Loucy (cell line): Measurements from ENCODE around the gene MST1R.
A peak's percentile ranks its signal among the peaks of the same experiment; 100 is the strongest.
"Not testable (repeated sequence)": the region's sequence is repeated elsewhere in the genome, so short reads cannot be mapped to it uniquely, and the experiment has no call there.

ENCODE experiments used
- H2AFZ ChIP-seq: fragments of 200-600 bp; sonication (generic); 2 replicates; pipeline ENCODE4 v1.6.0; 2016; ENCODE audit warnings: antibody characterized with exemption, mild to moderate bottlenecking, low read length, moderate library complexity
- H3F3A ChIP-seq: fragments of 200-600 bp; 2 replicates; pipeline ENCODE4 v1.6.0; 2016; ENCODE audit warnings: antibody characterized with exemption, low read depth, mild to moderate bottlenecking
- H3K27me3 ChIP-seq: fragments of 200-600 bp; sonication (generic); 2 replicates; pipeline ENCODE4 v1.6.1; 2014; ENCODE audit warnings: low read length, mild to moderate bottlenecking; ENCODE audit not compliant: insufficient read depth, poor library complexity, severe bottlenecking
- H3K36me3 ChIP-seq: fragments of 200-600 bp; sonication (generic); 2 replicates; pipeline ENCODE4 v1.6.1; 2016; ENCODE audit warnings: low read length; ENCODE audit not compliant: insufficient read depth
- H3K4me1 ChIP-seq: fragments of 200-600 bp; sonication (generic); 2 replicates; pipeline ENCODE4 v1.5.1; 2014; ENCODE audit warnings: low read length, mild to moderate bottlenecking; ENCODE audit not compliant: insufficient read depth, poor library complexity, severe bottlenecking
- H3K4me2 ChIP-seq: fragments of 200-600 bp; sonication (generic); 2 replicates; pipeline ENCODE4 v1.6.0; 2014; ENCODE audit warnings: antibody characterized with exemption, low read length, low read depth, mild to moderate bottlenecking; ENCODE audit not compliant: poor library complexity, severe bottlenecking
- H3K4me3 ChIP-seq: fragments of 200-600 bp; sonication (generic); 2 replicates; pipeline ENCODE4 v1.5.1; 2014; ENCODE audit warnings: low read length, mild to moderate bottlenecking, mixed read lengths; ENCODE audit not compliant: poor library complexity, severe bottlenecking
- H3K79me2 ChIP-seq: fragments of 200-600 bp; sonication (generic); 2 replicates; pipeline ENCODE4 v1.6.1; 2014; ENCODE audit warnings: low read length; ENCODE audit not compliant: insufficient read depth
- H3K9ac ChIP-seq: fragments of 200-600 bp; sonication (generic); 2 replicates; pipeline ENCODE4 v1.6.0; 2014; ENCODE audit warnings: mild to moderate bottlenecking, low read depth, low read length, moderate library complexity; ENCODE audit not compliant: poor library complexity, severe bottlenecking
- H3K9me2 ChIP-seq: fragments of 200-600 bp; sonication (generic); replicated peaks from 2 replicates; pipeline ENCODE4 v1.6.1; 2016; ENCODE audit warnings: low read depth, low read length, mixed read lengths
- H3K9me3 ChIP-seq: fragments of 200-600 bp; sonication (generic); 2 replicates; pipeline ENCODE4 v1.6.1; 2014; ENCODE audit warnings: mild to moderate bottlenecking, antibody characterized with exemption, low read length, low read depth; ENCODE audit not compliant: insufficient read depth
- H4K20me1 ChIP-seq: fragments of 200-600 bp; sonication (generic); 2 replicates; pipeline ENCODE4 v1.6.0; 2014; ENCODE audit warnings: antibody characterized with exemption, low read length, mild to moderate bottlenecking; ENCODE audit not compliant: insufficient read depth, poor library complexity, severe bottlenecking
- CTCF ChIP-seq: fragments of 200-600 bp; sonication (generic); conservative IDR thresholded peaks from 2 replicates; pipeline ENCODE4 v1.5.1; 2014; ENCODE audit warnings: mild to moderate bottlenecking, antibody characterized with exemption, low read length
- EZH2phosphoT487 ChIP-seq: fragments of 200-600 bp; IDR thresholded peaks from 2 replicates; pipeline ENCODE4 v1.6.1; 2018; ENCODE audit warnings: antibody characterized with exemption, mild to moderate bottlenecking, moderate library complexity, borderline replicate concordance

Gene MST1R

GRCh38 chr3:49940667-49941249 lies 37.1 kb upstream of the MST1R start:
- Histone ChIP-seq H3K4me3 (peak overlapping the region; percentile 89), H3K4me2 (peak overlapping the region; percentile 89), H3K9me2 (no peaks in the 10 kb centered on the region), H2AFZ (no peak overlapping the region; the same call in 1 of the 2 replicates), H3K79me2 (peaks cover 54% of the 10 kb centered on the region), H3F3A (peaks cover 5% of the 10 kb centered on the region; the same call in 1 of the 2 replicates), H4K20me1 (peaks cover 45% of the 10 kb centered on the region), H3K36me3 (0 out of 2 replicates have a peak, but pooled peaks cover 6% of the 10 kb centered on the region), H3K27me3 (no peaks in the 10 kb centered on the region), H3K4me1 (peaks cover 20% of the 10 kb centered on the region), H3K9me3 (no peaks in the 10 kb centered on the region), H3K9ac (peak overlapping the region; percentile 79)
- TF ChIP-seq EZH2phosphoT487 (no peak), CTCF (no peak)

GRCh38 chr3:49939858-49940666 lies 36.4 kb upstream of the MST1R start, which contains the start of gene RBM6:
Gene RBM6 (plus strand): TSS chr3:49940150. CDS start chr3:49962642, 22,492 bp downstream.
- H3K9ac ChIP-seq: peak within 1 kb of the TSS; percentile 79
- peak within 1 kb of the TSS; percentile 89 for H3K4me3 ChIP-seq
- peaks cover 38% of the 10 kb centered on the region for H4K20me1 ChIP-seq
- H3K9me2 ChIP-seq: no peaks in the 10 kb centered on the region
- peak within 1 kb of the TSS; percentile 89 for H3K4me2 ChIP-seq
- 0 out of 2 replicates have a peak, but pooled peaks cover 5% of the 10 kb centered on the region for H3K36me3 ChIP-seq
- H3K79me2 ChIP-seq: peaks cover 47% of the 10 kb centered on the region
- peak within 1 kb of the TSS; percentile 68 for H2AFZ ChIP-seq
- H3F3A ChIP-seq: peaks cover 5% of the 10 kb centered on the region; the same call in 1 of the 2 replicates
- H3K9me3 ChIP-seq: no peaks in the 10 kb centered on the region
- H3K27me3 ChIP-seq: no peaks in the 10 kb centered on the region
- TF ChIP-seq CTCF (no peak), EZH2phosphoT487 (no peak)
- peaks cover 20% of the 10 kb centered on the region for H3K4me1 ChIP-seq

- no peaks in the 10 kb centered on the region for H3K27me3 ChIP-seq
- no peak overlapping the region for H3K4me3 ChIP-seq
- peaks cover 18% of the 10 kb centered on the region for H3K79me2 ChIP-seq
- H3K9me3 ChIP-seq: no peaks in the 10 kb centered on the region
- H3K9ac ChIP-seq: no peak overlapping the region
- TF ChIP-seq EZH2phosphoT487 (no peak), CTCF (no peak)
- H3F3A ChIP-seq: no peaks in the 10 kb centered on the region
- H3K36me3 ChIP-seq: no peaks in the 10 kb centered on the region
- H3K9me2 ChIP-seq: no peaks in the 10 kb centered on the region
- no peak overlapping the region for H2AFZ ChIP-seq
- no peak overlapping the region for H3K4me2 ChIP-seq
- H4K20me1 ChIP-seq: peaks cover 18% of the 10 kb centered on the region
- H3K4me1 ChIP-seq: peaks cover 14% of the 10 kb centered on the region
Observed at GRCh38 chr3:49937090-49937489, 33.4 kb upstream of the MST1R start.

GRCh38 chr3:49932281-49932680 lies 28.6 kb upstream of the MST1R start:
- H4K20me1 ChIP-seq, H3K79me2 ChIP-seq, H2AFZ ChIP-seq, H3K4me3 ChIP-seq, H3F3A ChIP-seq, H3K9me3 ChIP-seq, H3K4me2 ChIP-seq, H3K9me2 ChIP-seq, H3K27me3 ChIP-seq, H3K9ac ChIP-seq, H3K36me3 ChIP-seq: not testable (repeated sequence)
- H3K4me1 ChIP-seq: peaks cover 27% of the 10 kb centered on the region
